B cell (primary cell): ENCODE measurements around the gene ABCG1. TPM values are rescaled to one million over a fixed set of nuclear protein-coding genes. Genes with fewer than 3 reads are reported as not detected.

Experiments used
- ATAC-seq: fragments of 200-7000 bp; cut with Tn5 transposase; one replicate; pipeline ENCODE4 v1.10.0; 2021; ENCODE audit warnings: low read depth, mild to moderate bottlenecking, moderate number of reproducible peaks, moderate library complexity
- CTCF ChIA-PET: fragments of 350-600 bp; sonication (Branson Sonifier 250); formaldehyde crosslinking; loops from one replicate; lab custom pipeline; 2021; ENCODE audit warnings: antibody characterized with exemption, inconsistent platforms; lab: Charles Lee
- POLR2A ChIA-PET: fragments of 350-600 bp; sonication (Branson Sonifier 250); formaldehyde crosslinking; loops from one replicate; lab custom pipeline; 2021; ENCODE audit warnings: antibody characterized with exemption; lab: Charles Lee
- DNase-seq: peaks from one replicate; pipeline ENCODE4 v3.0.0; 2013
- H2AFZ ChIP-seq: 2 replicates; pipeline ENCODE4 v1.6.1; 2012; ENCODE audit warnings: mild to moderate bottlenecking, low read depth, low read length; ENCODE audit not compliant: insufficient read depth, poor library complexity, severe bottlenecking
- H3K27ac ChIP-seq, 2 donors: 1 replicate in 1 of 2; 2 replicates in 1 of 2; pipeline ENCODE4 v1.5.1; 2012 to 2013; ENCODE audit warnings: low read length in 2 of 2, mild to moderate bottlenecking in 2 of 2, moderate library complexity in 1 of 2
- H3K27me3 ChIP-seq, 4 experiments: fragments of 200-600 bp in 1 of 4; sonication (generic) in 1 of 4; replicated peaks in 1 of 4; 1 replicate in 2 of 4; 2 replicates in 2 of 4; pipeline versions ENCODE4 v1.6.1 to v1.7.0; 2013 to 2016; ENCODE audit warnings: low read length in 3 of 4, mild to moderate bottlenecking in 2 of 4, mixed read lengths in 1 of 4, moderate library complexity in 1 of 4; ENCODE audit not compliant: insufficient read depth in 4 of 4, control insufficient read depth in 3 of 4; ENCODE audit errors: control extremely low read depth in 1 of 4
- H3K36me3 ChIP-seq, 2 experiments: replicated peaks in 1 of 2; 1 replicate in 1 of 2; 2 replicates in 1 of 2; pipeline versions ENCODE4 v1.6.1 to v1.7.1; 2013; ENCODE audit warnings: low read length in 1 of 2; ENCODE audit not compliant: insufficient read depth in 2 of 2, control insufficient read depth in 1 of 2; ENCODE audit errors: control extremely low read depth in 1 of 2, extremely low read depth in 1 of 2
- H3K4me1 ChIP-seq, 2 donors: fragments of 200-600 bp in 1 of 2; sonication (generic) in 1 of 2; 1 replicate in 1 of 2; 2 replicates in 1 of 2; pipeline versions ENCODE4 v1.5.1 to v1.6.1; 2013 to 2017; ENCODE audit warnings: low read length in 2 of 2; ENCODE audit not compliant: control insufficient read depth in 2 of 2, insufficient read depth in 2 of 2
- H3K4me2 ChIP-seq: replicated peaks from 2 replicates; pipeline ENCODE3; 2012; ENCODE audit warnings: mild to moderate bottlenecking, low read depth, low read length; ENCODE audit not compliant: poor library complexity, severe bottlenecking
- H3K4me3 ChIP-seq, 5 experiments: fragments of 200-600 bp in 1 of 5; sonication (generic) in 1 of 5; 1 replicate in 3 of 5; 2 replicates in 2 of 5; pipeline versions ENCODE4 v1.5.1 to v1.7.0; 2011 to 2016; ENCODE audit warnings: low read length in 4 of 5, mild to moderate bottlenecking in 4 of 5, low read depth in 2 of 5, control low read depth in 1 of 5, moderate library complexity in 1 of 5; ENCODE audit not compliant: insufficient read depth in 1 of 5; ENCODE audit errors: control extremely low read depth in 1 of 5, extremely low read depth in 1 of 5
- H3K79me2 ChIP-seq: fragments of 200-600 bp; sonication (generic); one replicate; pipeline ENCODE4 v1.6.0; 2016; ENCODE audit warnings: low read length; ENCODE audit not compliant: control insufficient read depth, insufficient read depth
- H3K9ac ChIP-seq: fragments of 200-600 bp; sonication (generic); 2 replicates; pipeline ENCODE4 v1.6.1; 2017; ENCODE audit warnings: mild to moderate bottlenecking, low read length, moderate library complexity
- H3K9me3 ChIP-seq, 3 donors: one replicate each; pipeline versions ENCODE4 v1.6.1 to v1.7.1; 2013; ENCODE audit warnings: low read length in 2 of 3; ENCODE audit not compliant: control insufficient read depth in 2 of 3, insufficient read depth in 1 of 3; ENCODE audit errors: control extremely low read depth in 1 of 3
- H4K20me1 ChIP-seq: 2 replicates; pipeline ENCODE4 v1.6.0; 2012; ENCODE audit warnings: mild to moderate bottlenecking, low read length; ENCODE audit not compliant: insufficient read depth, control insufficient read depth, poor library complexity, severe bottlenecking
- H3K27ac Mint-ChIP-seq: one replicate; pipeline ENCODE4 v1.8.0; 2021; ENCODE audit warnings: mixed read lengths
- H3K27me3 Mint-ChIP-seq: one replicate; pipeline ENCODE4 v1.8.0; 2021; ENCODE audit warnings: mixed read lengths
- H3K4me1 Mint-ChIP-seq: one replicate; pipeline ENCODE4 v1.8.0; 2021; ENCODE audit warnings: mixed read lengths
- H3K4me3 Mint-ChIP-seq: one replicate; pipeline ENCODE4 v1.8.0; 2021; ENCODE audit warnings: mixed read lengths
- H3K9me3 Mint-ChIP-seq: one replicate; pipeline ENCODE4 v1.8.0; 2022; ENCODE audit warnings: mixed read lengths; ENCODE audit not compliant: insufficient read depth
- EZH2 ChIP-seq: IDR thresholded peaks from 2 replicates; pipeline ENCODE4 v1.6.1; 2012; ENCODE audit warnings: borderline replicate concordance, low read depth, mild to moderate bottlenecking, moderate library complexity, low read length; ENCODE audit not compliant: insufficient read depth, poor library complexity, severe bottlenecking
- WGBS: methylation state at CpG from one replicate; pipeline ENCODE4 v1.1.5; 2013; ENCODE audit warnings: missing lambda C conversion rate; ENCODE audit not compliant: insufficient coverage; 5-methylcytosine and 5-hydroxymethylcytosine counted together
- intact Hi-C: fragments of 100-400 bp; cut with micrococcal nuclease; formaldehyde crosslinking; loops from one replicate; pipeline ENCODE4 v1.10.0; 2022
- polyA plus RNA-seq: library from polyadenylated mRNA; depleted of rRNA; stranded (reverse); fragments of >200 nt; gene quantifications from 2 replicates; pipeline ENCODE4 v1.2.3, GENCODE V29; 2012
- small RNA-seq: library from RNA; depleted of rRNA; stranded (forward); fragments of <200 nt; gene quantifications from one replicate; pipeline ENCODE3, GENCODE V24; 2012; ENCODE audit warnings: low replicate concordance, low read depth; ENCODE audit not compliant: insufficient read length
- total RNA-seq, 2 donors: library from RNA; stranded (reverse); fragments of 120-200 nt in 1 of 2; gene quantifications; 1 replicate in 1 of 2; 2 replicates in 1 of 2; pipeline versions ENCODE4 v1.2.3 to v1.2.4, GENCODE V29; 2013 to 2022
- TF ChIP-seq, protein P1 (sequence below): fragments of 200-600 bp; IDR thresholded peaks from one replicate; pipeline ENCODE4 v1.8.0; 2022; ENCODE audit warnings: antibody characterized with exemption, mild to moderate bottlenecking

Gene ABCG1
- total and polyA plus RNA-seq, 2 donors (not counting 1 experiment from before 2014, with no cell fraction given): 8.7 to 27.5 TPM

- no CpG with 5 or more reads among the region's 4 CpGs for WGBS
- Mint-ChIP-seq H3K4me3 (no peak overlapping the region), H3K27me3 (no peaks in the 10 kb centered on the region), H3K9me3 (no peaks in the 10 kb centered on the region), H3K4me1 (no peaks in the 10 kb centered on the region), H3K27ac (no peak overlapping the region)
- ChIA-PET POLR2A (no interaction called here), CTCF (no interaction called here)
- Histone ChIP-seq H3K27ac (no peak overlapping the region), H2AFZ (no peak overlapping the region), H3K4me2 (no peak overlapping the region), H3K27me3 (peaks cover 0 to 7% (median 1%) of the 10 kb centered on the region in 4 experiments), H3K9me3 (no peaks in the 10 kb centered on the region), H3K4me1 (no peaks in the 10 kb centered on the region), H3K36me3 (no peaks in the 10 kb centered on the region), H4K20me1 (no peaks in the 10 kb centered on the region), H3K4me3 (no peak overlapping the region), H3K79me2 (no peaks in the 10 kb centered on the region), H3K9ac (no peak overlapping the region)
- intact Hi-C loops: no loop called here
- DNase-seq: no peak
- ATAC-seq: no peak
- TF ChIP-seq, protein P1, sequence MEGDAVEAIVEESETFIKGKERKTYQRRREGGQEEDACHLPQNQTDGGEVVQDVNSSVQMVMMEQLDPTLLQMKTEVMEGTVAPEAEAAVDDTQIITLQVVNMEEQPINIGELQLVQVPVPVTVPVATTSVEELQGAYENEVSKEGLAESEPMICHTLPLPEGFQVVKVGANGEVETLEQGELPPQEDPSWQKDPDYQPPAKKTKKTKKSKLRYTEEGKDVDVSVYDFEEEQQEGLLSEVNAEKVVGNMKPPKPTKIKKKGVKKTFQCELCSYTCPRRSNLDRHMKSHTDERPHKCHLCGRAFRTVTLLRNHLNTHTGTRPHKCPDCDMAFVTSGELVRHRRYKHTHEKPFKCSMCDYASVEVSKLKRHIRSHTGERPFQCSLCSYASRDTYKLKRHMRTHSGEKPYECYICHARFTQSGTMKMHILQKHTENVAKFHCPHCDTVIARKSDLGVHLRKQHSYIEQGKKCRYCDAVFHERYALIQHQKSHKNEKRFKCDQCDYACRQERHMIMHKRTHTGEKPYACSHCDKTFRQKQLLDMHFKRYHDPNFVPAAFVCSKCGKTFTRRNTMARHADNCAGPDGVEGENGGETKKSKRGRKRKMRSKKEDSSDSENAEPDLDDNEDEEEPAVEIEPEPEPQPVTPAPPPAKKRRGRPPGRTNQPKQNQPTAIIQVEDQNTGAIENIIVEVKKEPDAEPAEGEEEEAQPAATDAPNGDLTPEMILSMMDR: no peak
- TF ChIP-seq EZH2: no peak
Observed at GRCh38 chr21:42344631-42345030, 125.7 kb downstream of the ABCG1 start.

GRCh38 chr21:42346441-42346840 lies 127.5 kb downstream of the ABCG1 start:
- no peak for DNase-seq

More at GRCh38 chr21:42346441-42346840, 127.5 kb downstream of the ABCG1 start:
- Mint-ChIP-seq H3K27me3 (no peaks in the 10 kb centered on the region), H3K27ac (no peak overlapping the region), H3K4me1 (no peaks in the 10 kb centered on the region), H3K4me3 (no peak overlapping the region), H3K9me3 (no peaks in the 10 kb centered on the region)
- H3K36me3 ChIP-seq: no peaks in the 10 kb centered on the region
- H3K27ac ChIP-seq: no peak overlapping the region
- H3K9ac ChIP-seq: no peak overlapping the region
- no peaks in the 10 kb centered on the region for H4K20me1 ChIP-seq
- peaks cover 0 to 7% (median 1%) of the 10 kb centered on the region in 4 experiments for H3K27me3 ChIP-seq
- no peaks in the 10 kb centered on the region for H3K79me2 ChIP-seq
- WGBS: 98% methylated on average over 5 of the region's 9 CpGs
- H3K4me3 ChIP-seq: no peak overlapping the region
- ChIA-PET CTCF (no interaction called here), POLR2A (no interaction called here)
- ATAC-seq: no peak
- no peak overlapping the region for H3K4me2 ChIP-seq
- H2AFZ ChIP-seq: no peak overlapping the region
- no peaks in the 10 kb centered on the region for H3K4me1 ChIP-seq
- TF ChIP-seq, protein P1: no peak
- no peak for TF ChIP-seq EZH2
- intact Hi-C loops: no loop called here
- peaks cover 0 to 2% (median 0%) of the 10 kb centered on the region in 3 donors for H3K9me3 ChIP-seq

Small RNA genes lying within 50 kb of the gene (small RNA-seq; reads per million reads assigned to genes)
- gene RNA5SP492: not detected

Other genes with a start within 250 kb of the ABCG1 start
- 39.0 and 40.1 TPM in 2 replicates for gene ZBTB21, start 208.8 kb upstream of the ABCG1 start, total RNA-seq
- gene ZBTB21, start 208.8 kb upstream of the ABCG1 start, polyA plus RNA-seq: 12.4 and 45.7 TPM in 2 replicates
- gene UMODL1, start 147.8 kb upstream of the ABCG1 start, total RNA-seq: 0.36 and 0.49 TPM in 2 replicates
- 0.10 TPM in 1 of 2 replicates, not detected in the other for gene UMODL1, start 147.8 kb upstream of the ABCG1 start, polyA plus RNA-seq
- gene TFF3, start 96.3 kb downstream of the ABCG1 start, total RNA-seq: not detected in 2 replicates
- gene TFF3, start 96.3 kb downstream of the ABCG1 start, polyA plus RNA-seq: not detected in 2 replicates
- not detected in 2 replicates for gene TFF2, start 131.9 kb downstream of the ABCG1 start, total RNA-seq
- gene TFF2, start 131.9 kb downstream of the ABCG1 start, polyA plus RNA-seq: not detected in 2 replicates
- not detected in 2 replicates for gene TFF1, start 147.4 kb downstream of the ABCG1 start, total RNA-seq
- not detected in 2 replicates for gene TFF1, start 147.4 kb downstream of the ABCG1 start, polyA plus RNA-seq
- 0.12 and 0.22 TPM in 2 replicates for gene TMPRSS3, start 176.9 kb downstream of the ABCG1 start, total RNA-seq
- gene TMPRSS3, start 176.9 kb downstream of the ABCG1 start, polyA plus RNA-seq: 0.07 and 0.10 TPM in 2 replicates
- gene UBASH3A, start 184.8 kb downstream of the ABCG1 start, total RNA-seq: 0.12 and 0.15 TPM in 2 replicates
- gene UBASH3A, start 184.8 kb downstream of the ABCG1 start, polyA plus RNA-seq: 0.33 and 1.0 TPM in 2 replicates